Measurements from ENCODE around the gene SLC44A2.
A peak's percentile ranks its signal among the peaks of the same experiment; 100 is the strongest.

SLC44A2 gene

DNA sequence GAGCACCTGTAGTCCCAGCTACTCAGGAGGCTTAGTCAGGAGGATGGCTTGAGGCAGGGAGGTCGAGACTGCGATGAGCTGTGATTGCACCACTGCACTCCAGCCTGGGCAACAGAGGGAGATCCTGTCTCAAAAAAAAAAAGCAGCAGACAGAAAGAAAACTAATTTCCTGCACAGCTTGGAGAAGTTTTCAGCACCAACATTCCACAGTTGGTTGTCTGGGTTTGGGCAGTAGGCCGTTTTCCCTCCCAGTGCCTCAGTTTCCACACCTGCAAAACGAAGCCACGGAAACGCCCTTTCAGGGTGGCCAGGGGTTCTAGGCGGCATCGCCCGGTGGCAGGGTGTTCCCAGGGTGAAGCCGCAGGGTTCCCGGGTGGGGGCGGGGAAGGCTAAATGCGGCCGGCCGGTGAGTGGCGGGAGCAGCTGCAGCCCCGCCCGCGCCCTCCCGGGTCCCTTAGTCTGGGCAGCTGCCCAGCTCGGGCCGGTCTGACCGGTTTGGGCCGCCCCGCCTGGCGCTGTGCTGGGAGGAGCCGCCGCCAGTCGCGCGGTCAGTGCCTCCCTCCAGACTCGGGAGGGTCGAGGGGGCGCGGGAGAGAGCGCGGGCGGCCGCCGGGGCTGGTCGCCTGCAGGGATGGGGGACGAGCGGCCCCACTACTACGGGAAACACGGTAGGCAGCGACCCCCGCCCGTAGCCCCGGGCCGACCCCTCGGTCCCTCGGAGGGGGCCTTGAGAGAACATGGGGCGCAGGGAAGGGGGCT, at the start of gene SLC44A2:
SLC44A2 (plus strand) TSS at position 551 of the 759 bp plus-strand sequence; CDS start at position 632, 81 bp downstream.
- peak; percentile 44 for DNase-seq (ENCODE audit: low read depth)

DNA sequence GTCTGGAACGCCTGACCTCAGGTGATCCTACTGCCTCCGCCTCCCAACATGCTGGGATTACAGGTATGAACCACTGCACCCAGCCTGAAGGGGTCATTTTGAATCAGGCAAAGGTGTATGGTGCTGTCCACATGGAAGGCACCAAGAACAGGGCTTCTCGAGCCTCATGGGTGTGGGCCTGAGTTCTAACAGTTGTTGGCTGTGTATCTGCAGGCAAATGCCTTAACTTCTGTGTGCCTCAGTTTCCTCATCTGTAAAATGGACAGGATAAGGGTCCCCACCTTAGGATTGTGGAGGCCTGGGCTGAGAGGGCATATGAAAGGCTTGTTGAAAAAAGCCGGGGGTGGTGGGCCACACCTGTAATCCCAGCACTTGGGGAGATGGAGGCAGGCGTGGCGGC, 47.4 kb upstream of the SLC44A2 start:
- no peak for DNase-seq (ENCODE audit: low read depth)

DNA sequence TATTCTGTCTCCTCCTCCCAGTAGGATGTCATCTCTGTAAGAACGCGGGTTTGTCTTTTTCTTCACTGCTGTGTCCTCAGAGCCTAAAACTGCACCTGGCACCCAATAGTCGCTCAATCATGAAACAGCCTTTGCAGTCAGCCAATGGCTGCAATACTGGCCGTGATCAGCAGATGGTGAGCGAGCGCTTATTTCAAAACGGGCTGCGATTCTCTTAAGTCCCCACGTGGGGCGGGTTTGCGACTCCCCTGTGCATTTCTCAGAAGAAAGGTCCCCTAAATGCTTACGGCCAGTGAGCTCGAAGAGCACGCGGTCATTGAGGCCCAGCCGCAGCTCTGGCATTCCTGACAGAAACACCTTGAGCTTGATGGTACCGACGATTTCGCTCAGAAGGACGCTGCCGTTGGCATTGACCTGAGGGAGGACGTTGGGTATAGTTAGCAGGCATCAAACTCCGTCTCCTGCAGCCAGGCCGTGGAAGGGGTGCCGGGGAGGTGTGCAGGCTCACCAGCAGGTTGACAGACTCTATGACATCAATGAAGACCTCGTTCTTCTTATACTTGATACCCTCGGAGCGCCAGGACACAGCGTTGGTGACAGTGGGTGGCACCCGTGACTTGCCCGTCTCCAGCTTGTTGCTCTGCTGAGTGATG, 44.2 kb upstream of the SLC44A2 start:
- DNase-seq (ENCODE audit: low read depth): peak; percentile 77

DNA sequence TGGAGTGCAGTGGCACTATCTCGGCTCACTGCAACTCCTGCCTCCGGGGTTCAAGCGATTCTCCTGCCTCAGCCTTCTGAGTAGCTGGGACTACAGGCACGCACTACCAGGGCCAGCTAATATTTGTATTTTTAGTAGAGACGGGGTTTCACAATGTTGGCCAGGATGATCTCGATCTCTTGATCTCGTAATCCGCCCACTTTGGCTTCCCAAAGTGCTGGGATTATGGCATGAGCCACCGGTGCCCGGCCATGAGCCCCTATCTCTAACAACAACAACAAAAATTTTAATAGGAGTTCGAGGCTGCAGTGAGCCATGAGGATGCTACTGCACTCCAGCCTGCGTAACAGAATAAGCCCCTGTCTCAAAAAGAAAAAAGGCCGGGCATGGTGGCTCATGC, 43.3 kb upstream of the SLC44A2 start:
- DNase-seq (ENCODE audit: low read depth): no peak

DNA sequence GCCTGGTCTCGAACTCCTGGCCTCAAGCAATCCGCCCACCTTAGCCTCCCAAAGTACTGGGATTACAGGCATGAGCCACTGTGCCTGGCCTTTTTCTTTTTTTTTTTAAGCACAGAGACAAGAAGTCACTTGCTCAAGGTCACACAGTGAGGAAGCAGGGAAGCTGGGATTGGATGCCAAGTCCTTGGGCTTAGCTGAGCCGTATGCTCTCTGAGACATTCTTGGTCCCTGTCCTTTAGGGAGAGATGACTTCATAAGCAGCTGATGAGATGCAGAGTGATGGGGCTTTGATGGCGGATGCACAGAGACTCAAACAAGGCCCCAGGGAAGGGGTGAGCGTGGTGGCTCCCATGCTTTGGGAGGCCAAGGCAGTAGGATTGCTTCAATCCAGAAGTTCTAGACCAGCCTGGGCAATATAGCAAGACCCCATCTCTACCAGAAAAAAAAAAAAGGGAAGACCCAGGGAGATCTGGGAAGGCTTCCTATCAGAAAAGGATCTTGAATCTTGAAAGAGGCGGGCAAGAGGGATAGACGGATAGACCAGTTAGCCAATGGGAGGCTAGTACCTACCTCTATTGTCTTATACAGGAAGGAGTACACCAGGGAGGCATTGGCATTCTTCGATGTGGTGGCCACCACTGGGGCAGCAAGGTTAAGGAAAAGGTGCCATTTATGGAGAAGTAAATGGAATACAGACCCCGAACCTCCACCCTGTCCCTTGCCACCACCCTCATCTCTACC, 42.1 kb upstream of the SLC44A2 start:
- no peak for DNase-seq (ENCODE audit: low read depth)

DNA sequence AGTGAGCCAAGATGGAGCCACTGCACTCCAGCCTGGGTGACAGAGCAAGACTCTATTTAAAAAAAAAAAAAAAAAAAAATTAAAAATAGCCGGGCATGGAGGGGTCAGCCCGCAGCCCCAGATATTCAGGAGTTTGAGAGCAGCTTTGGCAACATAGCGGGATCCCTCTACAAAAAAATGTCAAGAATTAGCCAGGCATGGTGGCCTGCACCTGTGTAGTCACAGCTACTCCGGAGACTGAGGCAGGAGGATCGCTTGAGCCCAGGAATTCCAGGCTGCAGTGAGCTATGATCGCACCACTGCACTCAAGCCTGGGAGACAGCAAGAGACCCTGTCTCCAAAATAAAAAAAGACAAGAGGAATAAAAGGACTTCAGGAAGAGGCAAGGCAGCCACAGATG, 39.0 kb upstream of the SLC44A2 start:
- DNase-seq (ENCODE audit: low read depth): no peak

DNA sequence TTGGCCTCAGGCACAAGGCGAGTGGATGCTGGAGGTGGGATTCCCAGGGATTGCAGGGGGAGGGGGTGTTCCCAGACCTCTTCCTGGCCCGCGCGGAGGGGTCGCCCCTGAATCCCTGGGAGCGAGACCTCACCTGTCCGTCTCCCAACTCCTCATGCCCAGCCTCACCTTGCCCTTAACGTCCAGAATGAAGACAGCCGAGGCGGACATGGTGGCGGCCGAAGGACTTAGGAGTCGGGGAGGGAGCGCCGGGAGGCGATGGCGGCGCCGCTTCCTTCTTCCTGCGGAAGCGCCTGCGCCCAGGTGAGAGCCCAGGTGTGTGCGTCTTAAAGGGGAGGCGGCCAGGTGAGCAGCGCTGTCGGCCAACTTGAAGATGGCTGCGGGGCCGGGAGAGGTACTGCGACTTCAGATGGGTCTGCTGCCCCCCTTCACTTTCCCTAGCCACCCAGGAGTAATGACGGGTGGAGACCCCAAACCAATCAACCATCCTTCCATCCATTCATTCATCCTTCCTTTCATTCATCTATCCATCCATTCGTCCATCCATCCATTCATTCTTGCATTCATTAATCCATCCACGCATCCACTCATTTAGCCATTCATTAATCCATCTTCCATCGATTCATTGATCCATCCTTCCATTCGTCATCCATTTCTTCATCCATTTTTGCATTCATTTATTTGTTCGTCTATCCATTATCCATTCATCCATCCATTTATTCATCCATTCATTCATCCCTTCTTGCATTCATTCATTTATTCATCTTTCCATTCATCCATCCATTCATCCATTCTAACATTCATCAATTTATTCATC, 38.1 kb upstream of the SLC44A2 start, which contains the start of gene AP1M2:
AP1M2 (minus strand) TSS at position 291 of the 817 bp plus-strand sequence; CDS start at position 210, 81 bp downstream.
- DNase-seq (ENCODE audit: low read depth): no peak

DNA sequence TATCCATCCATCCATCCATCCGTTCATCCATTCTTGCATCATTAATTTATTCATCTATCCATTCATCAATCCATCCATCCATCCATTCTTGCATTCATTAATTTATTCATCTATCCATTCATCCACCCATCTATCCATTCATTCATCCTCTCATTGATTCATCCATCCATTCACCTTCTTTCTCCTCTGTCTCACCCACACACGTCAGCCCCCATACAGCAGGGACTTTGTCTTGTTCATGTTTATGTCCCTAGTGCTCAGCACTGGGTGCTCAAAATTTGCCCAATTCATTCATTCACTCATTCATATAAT, 37.6 kb upstream of the SLC44A2 start:
- no peak for DNase-seq (ENCODE audit: low read depth)

DNA sequence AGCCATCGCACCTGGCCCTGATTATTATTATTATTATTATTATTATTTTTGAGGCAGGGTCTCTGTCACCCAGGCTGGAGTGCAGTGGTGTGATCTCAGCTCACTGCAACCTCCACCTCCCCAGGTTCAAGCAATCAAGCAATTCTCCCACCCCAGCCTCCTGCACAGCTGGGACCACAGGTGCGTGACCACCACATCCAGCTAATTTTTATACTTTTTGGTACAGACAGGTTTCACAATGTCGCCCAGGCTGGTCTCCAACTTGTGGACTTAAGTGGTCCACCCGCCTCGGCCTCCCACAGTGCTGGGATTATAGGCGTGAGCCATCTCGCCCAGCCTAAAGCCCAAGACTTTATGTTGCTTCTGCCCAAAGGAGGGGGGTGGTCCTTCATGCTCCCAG, 32.2 kb upstream of the SLC44A2 start:
- no peak for DNase-seq (ENCODE audit: low read depth)

DNA sequence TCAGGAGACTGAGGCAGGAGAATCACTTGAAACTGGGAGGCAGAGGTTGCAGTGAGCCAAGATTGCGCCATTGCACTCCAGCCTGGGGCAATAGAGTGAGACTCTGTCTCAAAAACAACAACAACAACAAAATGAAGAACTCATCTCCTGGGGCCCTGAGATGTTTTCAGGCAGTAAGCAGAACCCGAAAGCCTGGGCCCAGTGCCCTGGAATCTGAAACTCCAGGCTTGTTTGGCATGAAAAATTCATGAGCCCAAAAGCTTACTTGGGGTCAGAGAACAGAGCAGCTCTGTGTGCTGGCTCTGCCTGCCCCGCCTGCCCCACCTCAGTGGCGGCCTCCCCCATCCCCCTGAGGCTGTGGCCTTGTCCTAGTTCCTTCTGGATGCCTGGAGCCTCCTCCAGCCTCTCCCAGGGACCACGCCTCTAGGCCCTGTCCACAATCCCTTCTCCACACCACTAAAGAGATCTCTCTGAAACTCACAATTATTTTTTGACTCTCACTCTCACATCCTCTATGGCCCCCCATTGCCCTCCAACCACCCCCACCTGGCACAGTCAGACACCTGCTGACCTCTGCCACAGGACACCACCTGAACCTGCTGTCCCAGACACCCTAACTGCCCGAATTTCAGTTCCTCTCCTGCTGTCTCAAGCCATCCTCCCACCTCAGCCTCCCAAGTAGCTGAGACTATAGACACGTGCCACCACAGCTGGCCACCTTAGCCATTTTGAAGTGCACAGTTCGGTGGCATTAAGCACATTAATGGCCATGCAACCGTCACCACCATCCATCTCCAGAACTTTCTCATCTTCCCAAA, 31.3 kb upstream of the SLC44A2 start:
- DNase-seq (ENCODE audit: low read depth): no peak

DNA sequence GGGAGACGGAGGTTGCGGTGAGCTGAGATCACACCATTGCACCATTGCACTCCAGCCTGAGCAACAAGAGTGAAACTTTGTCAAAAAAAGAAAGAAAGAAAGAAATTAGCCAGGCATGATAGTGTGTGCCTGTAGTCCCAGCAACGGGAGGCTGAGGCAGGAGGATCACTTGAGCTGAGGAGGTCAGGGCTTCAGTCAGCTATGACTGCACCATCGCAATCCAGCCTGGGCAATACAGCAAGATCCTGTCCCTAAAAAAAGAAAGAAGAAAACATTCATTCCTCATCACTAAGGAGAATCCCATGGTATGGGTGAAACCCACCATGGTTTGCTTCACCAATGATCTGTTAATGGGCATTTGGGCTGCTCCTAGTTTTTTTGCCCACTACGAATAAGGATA, 25.2 kb upstream of the SLC44A2 start:
- DNase-seq (ENCODE audit: low read depth): no peak

DNA sequence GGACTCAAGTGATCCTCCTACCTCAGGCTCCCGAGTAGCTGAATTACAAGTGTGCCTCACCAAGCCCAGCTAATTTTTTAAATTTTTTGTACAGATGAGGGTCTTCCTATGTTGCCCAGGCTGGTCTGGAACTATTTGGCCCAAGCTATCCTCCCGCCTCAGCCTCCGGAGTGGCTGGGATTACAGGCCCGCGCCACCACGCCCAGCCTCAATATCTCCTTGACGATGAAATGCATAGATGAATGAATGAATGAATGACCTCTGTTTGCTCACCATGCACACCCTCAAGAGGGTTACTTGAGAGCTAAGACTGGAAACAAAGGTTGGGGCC, 23.4 kb upstream of the SLC44A2 start:
- no peak for DNase-seq (ENCODE audit: low read depth)

DNA sequence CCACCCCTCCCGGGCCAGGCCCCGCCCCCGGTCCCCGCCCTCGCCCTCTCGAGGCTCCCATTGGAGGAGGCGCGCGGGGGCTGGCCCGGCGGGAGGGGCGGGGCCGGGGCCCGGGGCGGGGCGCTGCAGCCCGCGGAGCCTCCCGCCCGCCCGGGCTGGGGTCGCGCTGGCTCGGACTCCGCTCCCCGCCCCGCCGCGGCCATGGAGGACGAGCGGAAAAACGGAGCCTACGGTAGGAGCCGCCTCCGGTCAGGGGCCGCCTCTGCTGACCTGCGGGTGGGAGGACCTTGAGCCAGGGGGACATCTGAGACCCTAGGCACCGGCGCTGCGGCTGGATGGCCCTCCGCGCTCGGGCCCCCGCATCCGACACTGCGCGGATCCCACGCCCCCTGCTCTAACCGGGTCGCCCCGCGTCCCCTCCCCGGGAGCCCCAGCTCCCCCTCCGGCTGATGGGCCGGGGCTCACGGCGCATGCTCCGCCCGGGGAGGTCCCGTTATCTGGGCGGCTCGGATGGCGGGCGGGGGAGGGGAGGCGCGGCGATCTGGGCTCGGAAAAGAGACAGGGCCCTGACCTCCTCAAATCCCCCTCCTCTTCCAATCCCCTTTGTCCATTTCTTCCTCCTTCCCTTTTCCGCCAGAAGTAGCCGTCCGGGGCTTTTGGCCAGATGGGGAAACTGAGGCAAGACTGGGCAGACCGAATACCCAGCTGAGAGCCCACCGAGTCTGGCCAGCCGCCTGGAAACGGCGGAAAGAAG, 22.8 kb upstream of the SLC44A2 start:
- DNase-seq (ENCODE audit: low read depth): peak; percentile 63

DNA sequence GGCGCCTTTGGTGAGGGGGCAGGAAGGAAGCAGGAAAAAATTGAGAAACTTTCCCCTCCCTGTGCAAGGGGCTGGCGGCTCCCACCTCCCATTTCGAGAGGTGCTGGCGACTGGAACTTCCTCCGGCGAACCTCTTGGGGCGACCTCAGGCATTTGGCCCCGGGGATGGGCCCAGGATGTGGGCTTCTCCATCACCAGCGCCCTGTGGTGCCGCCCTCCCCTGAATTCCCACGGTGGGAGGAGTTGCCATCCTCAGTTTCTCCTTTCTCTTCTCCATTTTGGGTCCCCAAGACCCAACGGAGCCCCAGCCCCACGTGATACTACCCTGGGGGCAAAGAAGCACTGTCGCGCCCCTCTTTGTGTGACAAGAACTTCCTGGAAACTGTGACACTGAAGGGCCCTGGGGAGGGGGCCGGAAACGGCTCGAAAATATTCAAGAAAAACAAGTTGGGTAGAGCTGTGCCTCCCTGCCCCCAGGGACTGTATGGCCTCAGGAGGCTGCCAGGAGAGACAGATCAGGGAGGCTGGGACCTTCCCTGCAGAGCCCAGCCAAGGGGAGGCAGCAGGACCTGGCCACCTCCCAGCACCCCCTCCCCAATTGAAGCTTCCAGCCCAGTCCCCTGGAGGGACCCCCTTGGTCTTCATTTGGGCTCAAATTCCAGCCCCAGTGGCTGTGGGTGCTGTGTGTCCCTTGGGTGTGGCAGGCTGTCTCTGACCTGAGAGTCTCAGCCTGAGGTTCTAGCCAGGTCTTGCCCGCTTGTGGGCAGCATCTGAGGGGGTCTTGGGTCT, 22.1 kb upstream of the SLC44A2 start:
- DNase-seq (ENCODE audit: low read depth): no peak

DNA sequence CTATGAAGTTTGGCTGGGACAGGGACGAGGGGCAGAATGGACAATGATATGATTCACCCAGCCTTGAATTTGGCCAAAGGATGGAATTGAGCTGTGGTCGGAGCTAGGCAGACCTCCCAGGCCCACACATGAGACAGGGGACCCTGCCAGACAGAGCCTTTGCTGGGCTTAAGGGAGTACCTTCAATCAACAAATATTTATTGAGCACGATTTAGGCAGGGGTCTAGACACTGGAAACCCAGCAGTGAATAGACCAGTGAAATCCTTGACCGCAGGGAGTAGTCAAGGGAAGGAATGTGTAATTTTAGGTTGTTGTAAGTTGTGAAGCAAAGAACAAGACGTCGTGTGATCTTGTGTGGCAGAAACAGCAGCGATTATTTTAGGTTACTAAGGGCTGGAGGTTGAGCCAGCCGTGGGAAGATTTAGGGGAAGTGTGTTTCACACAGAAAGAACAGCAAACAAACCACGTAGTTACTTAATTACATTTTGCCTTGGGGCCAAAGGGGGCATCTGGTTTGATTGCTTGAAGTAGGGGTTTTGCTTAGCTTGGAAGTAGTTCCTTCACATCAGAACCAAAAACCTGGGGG, 21.4 kb upstream of the SLC44A2 start:
- DNase-seq (ENCODE audit: low read depth): no peak

DNA sequence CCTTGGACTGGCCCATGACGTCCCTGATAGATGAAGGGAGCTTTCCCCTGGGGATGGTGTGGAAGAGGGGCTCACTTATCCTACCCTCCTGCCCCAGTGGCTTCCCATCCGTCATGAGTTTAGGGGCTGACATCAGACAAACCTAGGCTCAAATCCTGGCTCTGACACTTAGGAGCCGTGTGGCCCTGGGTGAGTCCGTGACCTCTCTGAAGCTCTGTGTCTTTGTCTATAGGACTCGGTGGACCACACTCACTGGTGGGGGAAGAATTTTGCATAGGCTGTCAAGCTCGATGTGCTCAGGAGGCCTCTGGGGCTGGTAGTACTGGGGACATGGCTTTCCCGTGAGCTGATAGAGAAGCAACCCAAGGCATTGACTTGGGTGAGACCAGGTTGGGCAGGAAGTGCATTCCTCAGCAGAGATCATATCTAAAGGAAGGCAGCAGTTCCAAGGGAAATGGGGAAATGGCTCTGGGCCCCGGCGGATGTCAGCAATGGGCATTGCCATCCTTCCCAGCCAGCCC, 20.8 kb upstream of the SLC44A2 start:
- no peak for DNase-seq (ENCODE audit: low read depth)

DNA sequence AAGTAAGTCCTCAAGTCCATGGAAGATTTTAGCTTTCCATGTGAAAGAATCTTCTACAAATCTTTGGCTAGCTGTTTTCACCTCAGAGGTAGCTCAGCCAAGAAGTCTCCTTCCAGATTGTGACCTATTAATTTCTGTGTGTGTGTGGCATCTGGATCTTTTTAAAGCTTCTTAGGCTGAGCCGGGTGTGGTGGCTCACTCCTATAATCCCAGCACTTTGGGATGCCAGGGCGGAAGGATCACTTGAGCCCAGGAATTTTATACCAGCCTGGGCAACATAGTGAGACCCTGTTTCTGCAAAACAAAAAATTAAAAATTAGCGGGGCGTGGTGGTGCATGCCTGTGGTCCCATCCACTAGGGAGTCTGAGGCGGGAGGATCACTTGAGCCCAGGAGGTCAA, 13.4 kb upstream of the SLC44A2 start:
- no peak for DNase-seq (ENCODE audit: low read depth)

DNA sequence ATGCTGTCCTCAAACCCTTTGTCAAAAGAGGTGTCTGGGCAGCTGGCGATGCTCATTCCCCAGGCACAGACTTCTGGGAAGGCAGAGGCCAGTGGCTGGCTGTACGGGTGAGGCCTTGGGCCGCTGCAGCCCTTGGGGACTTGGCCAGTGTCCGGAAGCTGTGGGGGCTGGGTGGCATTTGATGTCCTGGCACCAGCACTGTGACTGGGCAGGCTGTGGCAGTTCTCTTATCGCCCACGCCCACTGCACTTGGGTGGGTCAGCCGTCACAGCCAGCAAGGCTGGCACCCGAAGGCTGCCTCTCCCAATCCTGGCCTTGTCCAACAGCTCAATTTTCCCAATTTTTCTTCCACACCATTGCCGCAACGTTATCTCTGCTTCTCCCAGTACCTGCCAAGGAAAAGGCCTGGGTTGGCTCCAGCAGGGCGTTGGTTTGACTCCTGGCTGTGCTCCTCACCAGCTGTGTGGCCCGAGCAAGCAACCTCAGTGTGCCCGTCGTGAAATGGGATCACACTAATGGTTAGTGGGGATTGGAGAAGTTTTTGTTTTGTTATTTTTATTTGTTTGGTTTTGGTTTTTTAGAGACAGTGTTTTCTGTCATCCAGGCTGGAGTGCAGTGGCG, 12.7 kb upstream of the SLC44A2 start:
- no peak for DNase-seq (ENCODE audit: low read depth)

Data from stromal cell of bone marrow (primary cell).